Smooth muscle cell (in vitro differentiated cells): ENCODE results near the gene TRERF1. TPM values are rescaled to one million over a fixed set of nuclear protein-coding genes. Genes with fewer than 3 reads are reported as not detected.

Experiments
- DNase-seq: peaks from one replicate; lab custom pipeline; 2025; ENCODE audit not compliant: unreplicated experiment; lab: John Stamatoyannopoulos, UW
- H2AFZ ChIP-seq: fragments of 200-600 bp; sonication (generic); 2 replicates; pipeline ENCODE4 v1.6.0; 2016; ENCODE audit warnings: antibody characterized with exemption, low read depth, mild to moderate bottlenecking
- H3F3A ChIP-seq: fragments of 200-600 bp; sonication (generic); 2 replicates; pipeline ENCODE4 v1.6.0; 2017; ENCODE audit warnings: antibody characterized with exemption, low read depth
- H3K27ac ChIP-seq: fragments of 200-600 bp; sonication (generic); 2 replicates; pipeline ENCODE4 v1.5.1; 2016; ENCODE audit warnings: low read depth, mild to moderate bottlenecking
- H3K27me3 ChIP-seq: fragments of 200-600 bp; sonication (generic); 2 replicates; pipeline ENCODE4 v1.6.1; 2016; ENCODE audit warnings: low read depth, mild to moderate bottlenecking
- H3K36me3 ChIP-seq: fragments of 200-600 bp; sonication (generic); 2 replicates; pipeline ENCODE4 v1.5.1; 2016; ENCODE audit warnings: low read depth
- H3K4me1 ChIP-seq: fragments of 200-600 bp; sonication (generic); 2 replicates; pipeline ENCODE4 v1.5.1; 2016; ENCODE audit warnings: low read depth
- H3K4me2 ChIP-seq: fragments of 200-600 bp; sonication (generic); 2 replicates; pipeline ENCODE4 v1.6.0; 2016; ENCODE audit warnings: mild to moderate bottlenecking
- H3K4me3 ChIP-seq: fragments of 200-600 bp; sonication (generic); 2 replicates; pipeline ENCODE4 v1.5.1; 2016; ENCODE audit warnings: mild to moderate bottlenecking
- H3K79me2 ChIP-seq: fragments of 200-600 bp; sonication (generic); 2 replicates; pipeline ENCODE4 v1.6.0; 2016; ENCODE audit warnings: low read depth, mild to moderate bottlenecking
- H3K9ac ChIP-seq: fragments of 200-600 bp; sonication (generic); 2 replicates; pipeline ENCODE4 v1.6.0; 2016; ENCODE audit warnings: low read depth
- H3K9me3 ChIP-seq: fragments of 200-600 bp; sonication (generic); replicated peaks from 2 replicates; pipeline ENCODE4 v1.5.1; 2016; ENCODE audit warnings: low read depth
- H4K20me1 ChIP-seq: fragments of 200-600 bp; sonication (generic); 2 replicates; pipeline ENCODE4 v1.6.0; 2016; ENCODE audit warnings: low read depth
- CTCF ChIP-seq: fragments of 200-600 bp; sonication (generic); IDR thresholded peaks from 2 replicates; pipeline ENCODE4 v1.5.1; 2017; ENCODE audit warnings: borderline replicate concordance, mild to moderate bottlenecking, antibody characterized with exemption; ENCODE audit not compliant: insufficient read depth, poor library complexity, severe bottlenecking
- WGBS: methylation state at CpG from one replicate; pipeline ENCODE4 v1.1.7; 2016; ENCODE audit warnings: low lambda C conversion rate; 5-methylcytosine and 5-hydroxymethylcytosine counted together
- polyA plus RNA-seq: library from polyadenylated mRNA; unstranded; fragments of >200 nt; fragmentation: Nextera tagmentation; extraction: Ambion mirVana; gene quantifications from 2 replicates; pipeline ENCODE4 v1.2.1, GENCODE V29; 2016
- total RNA-seq: library from RNA; depleted of rRNA; stranded (reverse); fragments of >200 nt; gene quantifications from 2 replicates; pipeline ENCODE4 v1.2.3, GENCODE V29; 2014

The TRERF1 gene
- total and polyA plus RNA-seq, 2 experiments from 2014 or later, result 3.5 to 5.3 TPM

GRCh38 chr6:42225419-42225818 lies 226.3 kb downstream of the TRERF1 start:
- H3K36me3 ChIP-seq, result no peaks in the 10 kb centered on the region
- H3K27ac ChIP-seq, result peak overlapping the region; percentile 86
- 94% methylated on average over 4 of the region's 4 CpGs for WGBS
- DNase-seq, result no peak
- peak overlapping the region; percentile 49 for H3K9ac ChIP-seq
- no peaks in the 10 kb centered on the region for H3K79me2 ChIP-seq
- no peaks in the 10 kb centered on the region for H3K9me3 ChIP-seq
- no peak overlapping the region for H3K4me3 ChIP-seq
- TF ChIP-seq CTCF, result no peak
- H3K4me1 ChIP-seq, result no peaks in the 10 kb centered on the region
- no peak overlapping the region for H3K4me2 ChIP-seq
- H3K27me3 ChIP-seq, result no peaks in the 10 kb centered on the region
- H3F3A ChIP-seq, result no peaks in the 10 kb centered on the region
- no peaks in the 10 kb centered on the region for H4K20me1 ChIP-seq
- no peak overlapping the region for H2AFZ ChIP-seq

GRCh38 chr6:42225029-42225339 lies 226.7 kb downstream of the TRERF1 start:
- H3K9me3 ChIP-seq, result no peaks in the 10 kb centered on the region
- H3K4me2 ChIP-seq, result peak overlapping the region; percentile 34
- peak overlapping the region; percentile 86 for H3K27ac ChIP-seq
- no peak overlapping the region for H3K4me3 ChIP-seq
- H2AFZ ChIP-seq, result no peak overlapping the region
- H3F3A ChIP-seq, result no peaks in the 10 kb centered on the region
- H4K20me1 ChIP-seq, result no peaks in the 10 kb centered on the region
- DNase-seq, result no peak
- no peak for TF ChIP-seq CTCF
- no peaks in the 10 kb centered on the region for H3K79me2 ChIP-seq
- no peaks in the 10 kb centered on the region for H3K36me3 ChIP-seq
- no peaks in the 10 kb centered on the region for H3K4me1 ChIP-seq
- no peaks in the 10 kb centered on the region for H3K27me3 ChIP-seq
- peak overlapping the region; percentile 49 for H3K9ac ChIP-seq

- 73% methylated on average over 12 of the region's 12 CpGs for WGBS
- Histone ChIP-seq H3F3A (no peaks in the 10 kb centered on the region), H3K27ac (peak overlapping the region; percentile 86), H3K27me3 (no peaks in the 10 kb centered on the region), H3K36me3 (no peaks in the 10 kb centered on the region), H3K4me1 (no peaks in the 10 kb centered on the region), H3K4me2 (peak overlapping the region; percentile 34), H3K79me2 (no peaks in the 10 kb centered on the region), H2AFZ (no peak overlapping the region), H3K9ac (peak overlapping the region; percentile 49), H3K4me3 (no peak overlapping the region), H4K20me1 (no peaks in the 10 kb centered on the region), H3K9me3 (no peaks in the 10 kb centered on the region)
- DNase-seq, result no peak
- no peak for TF ChIP-seq CTCF
Observed at GRCh38 chr6:42224222-42225028, 227.3 kb downstream of the TRERF1 start.

DNA sequence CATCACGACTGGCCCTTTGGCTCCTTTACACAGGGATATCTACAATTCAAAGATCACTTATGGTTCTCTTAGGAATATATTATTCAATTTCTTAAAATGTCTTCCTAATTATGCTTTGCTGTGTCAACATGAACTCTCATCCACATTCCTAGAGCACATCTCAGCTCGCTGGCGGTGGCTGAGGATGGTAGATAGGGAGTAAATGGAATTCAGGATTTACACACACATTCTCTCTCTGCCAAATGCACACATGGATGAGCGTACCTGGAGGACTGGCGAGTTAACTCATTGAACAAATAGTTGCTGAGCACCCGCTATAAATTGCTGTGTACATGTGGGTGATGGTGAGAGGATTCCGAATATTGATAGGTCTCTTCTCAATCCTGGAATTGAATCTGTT lies 229.3 kb downstream of the TRERF1 start:
- Histone ChIP-seq H3K9ac (no peak overlapping the region), H4K20me1 (no peaks in the 10 kb centered on the region), H3K27me3 (no peaks in the 10 kb centered on the region), H3K36me3 (no peaks in the 10 kb centered on the region), H3K79me2 (no peaks in the 10 kb centered on the region), H3K9me3 (no peaks in the 10 kb centered on the region), H2AFZ (no peak overlapping the region), H3K4me1 (no peaks in the 10 kb centered on the region), H3K27ac (no peak overlapping the region), H3F3A (no peaks in the 10 kb centered on the region), H3K4me3 (no peak overlapping the region), H3K4me2 (no peak overlapping the region)
- TF ChIP-seq CTCF, result no peak
- no peak for DNase-seq
- 88% methylated on average over 7 of the region's 7 CpGs for WGBS
